Astrocyte (in vitro differentiated cells and primary cell): ENCODE data around the gene KCNH4. TPM values are rescaled to one million over a fixed set of nuclear protein-coding genes. Genes with fewer than 3 reads are reported as not detected.

ENCODE experiments used
- DNase-seq: peaks from one replicate; pipeline ENCODE4 v3.0.0-alpha.2; 2010; ENCODE audit warnings: low read depth
- FAIRE-seq: peaks from 2 replicates; lab custom pipeline; 2011; peaks lifted over from hg19 to GRCh38; lab: Jason Lieb, UNC
- H2AFZ ChIP-seq: 2 replicates; pipeline ENCODE4 v1.6.0; 2012; ENCODE audit warnings: low read depth, low read length, inconsistent platforms
- H3K27ac ChIP-seq: 2 replicates; pipeline ENCODE4 v1.5.1; 2011; ENCODE audit warnings: low read depth, low read length, inconsistent platforms
- H3K27me3 ChIP-seq: 2 replicates; pipeline ENCODE4 v1.6.0; 2011; ENCODE audit warnings: low read length, inconsistent platforms; ENCODE audit not compliant: insufficient read depth
- H3K36me3 ChIP-seq: 2 replicates; pipeline ENCODE4 v1.5.1; 2011; ENCODE audit warnings: low read length, inconsistent platforms; ENCODE audit not compliant: insufficient read depth
- H3K4me1 ChIP-seq: 2 replicates; pipeline ENCODE4 v1.5.1; 2011; ENCODE audit warnings: low read length, inconsistent platforms; ENCODE audit not compliant: insufficient read depth
- H3K4me2 ChIP-seq: 2 replicates; pipeline ENCODE4 v1.6.0; 2012; ENCODE audit warnings: low read length, inconsistent platforms
- H3K4me3 ChIP-seq: 2 replicates; pipeline ENCODE4 v1.5.1; 2011; ENCODE audit warnings: low read depth, mild to moderate bottlenecking, low read length, inconsistent platforms; ENCODE audit not compliant: insufficient read depth
- H3K79me2 ChIP-seq: 2 replicates; pipeline ENCODE4 v1.6.0; 2012; ENCODE audit warnings: mild to moderate bottlenecking, low read length, inconsistent platforms; ENCODE audit not compliant: insufficient read depth
- H3K9ac ChIP-seq: 2 replicates; pipeline ENCODE4 v1.6.0; 2012; ENCODE audit warnings: mild to moderate bottlenecking, low read length, inconsistent platforms
- H3K9me3 ChIP-seq: 2 replicates; pipeline ENCODE4 v1.5.1; 2012; ENCODE audit warnings: low read depth, mild to moderate bottlenecking, low read length, inconsistent platforms; ENCODE audit not compliant: insufficient read depth
- H4K20me1 ChIP-seq: 2 replicates; pipeline ENCODE4 v1.6.0; 2012; ENCODE audit warnings: low read length, inconsistent platforms; ENCODE audit not compliant: insufficient read depth
- H3K27ac Mint-ChIP-seq: one replicate; pipeline ENCODE4 v1.8.0; 2021; ENCODE audit warnings: mild to moderate bottlenecking, mixed read lengths; ENCODE audit not compliant: unreplicated experiment
- H3K27me3 Mint-ChIP-seq: one replicate; pipeline ENCODE4 v1.8.0; 2021; ENCODE audit warnings: low read depth, mixed read lengths; ENCODE audit not compliant: unreplicated experiment
- H3K36me3 Mint-ChIP-seq: one replicate; pipeline ENCODE4 v1.8.0; 2021; ENCODE audit warnings: low read depth, mixed read lengths; ENCODE audit not compliant: unreplicated experiment
- H3K4me1 Mint-ChIP-seq: one replicate; pipeline ENCODE4 v1.8.0; 2021; ENCODE audit warnings: low read depth, mixed read lengths; ENCODE audit not compliant: unreplicated experiment
- H3K4me3 Mint-ChIP-seq: one replicate; pipeline ENCODE4 v1.8.0; 2021; ENCODE audit warnings: mild to moderate bottlenecking, moderate library complexity, mixed read lengths; ENCODE audit not compliant: unreplicated experiment
- H3K9me3 Mint-ChIP-seq: one replicate; pipeline ENCODE4 v1.8.0; 2021; ENCODE audit warnings: mild to moderate bottlenecking, mixed read lengths; ENCODE audit not compliant: unreplicated experiment
- EZH2 ChIP-seq: IDR thresholded peaks from 2 replicates; pipeline ENCODE4 v1.6.1; 2012; ENCODE audit warnings: mild to moderate bottlenecking, low read length, inconsistent platforms; ENCODE audit not compliant: insufficient read depth
- total RNA-seq: library from RNA; stranded (reverse); gene quantifications from 2 replicates; pipeline ENCODE4 v1.2.1, GENCODE V29; 2021
- TF ChIP-seq, protein P1 (sequence below): IDR thresholded peaks from 2 replicates; pipeline ENCODE4 v1.5.1; 2011; ENCODE audit warnings: low read depth, mild to moderate bottlenecking, inconsistent platforms, low read length, moderate library complexity; ENCODE audit not compliant: insufficient read depth

The KCNH4 gene
- total RNA-seq, 1 donor from 2014 or later = not detected

- no peak overlapping the region for H2AFZ ChIP-seq
- no peaks in the 10 kb centered on the region for H3K9me3 ChIP-seq
- peak overlapping the region; percentile 23 for H3K9ac ChIP-seq
- no peaks in the 10 kb centered on the region for H3K27me3 Mint-ChIP-seq
- H3K4me3 ChIP-seq = no peak overlapping the region
- no peak overlapping the region for H3K4me3 Mint-ChIP-seq
- H3K4me1 Mint-ChIP-seq = no peaks in the 10 kb centered on the region
- H4K20me1 ChIP-seq = peaks cover 15% of the 10 kb centered on the region
- H3K36me3 ChIP-seq = peaks cover 18% of the 10 kb centered on the region
- DNase-seq (no peak), FAIRE-seq (no peak)
- no peak for TF ChIP-seq EZH2
- TF ChIP-seq, protein P1, sequence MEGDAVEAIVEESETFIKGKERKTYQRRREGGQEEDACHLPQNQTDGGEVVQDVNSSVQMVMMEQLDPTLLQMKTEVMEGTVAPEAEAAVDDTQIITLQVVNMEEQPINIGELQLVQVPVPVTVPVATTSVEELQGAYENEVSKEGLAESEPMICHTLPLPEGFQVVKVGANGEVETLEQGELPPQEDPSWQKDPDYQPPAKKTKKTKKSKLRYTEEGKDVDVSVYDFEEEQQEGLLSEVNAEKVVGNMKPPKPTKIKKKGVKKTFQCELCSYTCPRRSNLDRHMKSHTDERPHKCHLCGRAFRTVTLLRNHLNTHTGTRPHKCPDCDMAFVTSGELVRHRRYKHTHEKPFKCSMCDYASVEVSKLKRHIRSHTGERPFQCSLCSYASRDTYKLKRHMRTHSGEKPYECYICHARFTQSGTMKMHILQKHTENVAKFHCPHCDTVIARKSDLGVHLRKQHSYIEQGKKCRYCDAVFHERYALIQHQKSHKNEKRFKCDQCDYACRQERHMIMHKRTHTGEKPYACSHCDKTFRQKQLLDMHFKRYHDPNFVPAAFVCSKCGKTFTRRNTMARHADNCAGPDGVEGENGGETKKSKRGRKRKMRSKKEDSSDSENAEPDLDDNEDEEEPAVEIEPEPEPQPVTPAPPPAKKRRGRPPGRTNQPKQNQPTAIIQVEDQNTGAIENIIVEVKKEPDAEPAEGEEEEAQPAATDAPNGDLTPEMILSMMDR = no peak
- no peak overlapping the region for H3K4me2 ChIP-seq
- no peak overlapping the region for H3K27ac Mint-ChIP-seq
- H3K27ac ChIP-seq = no peak overlapping the region
- H3K27me3 ChIP-seq = no peaks in the 10 kb centered on the region
- H3K9me3 Mint-ChIP-seq = no peaks in the 10 kb centered on the region
- peaks cover 17% of the 10 kb centered on the region for H3K36me3 Mint-ChIP-seq
- H3K79me2 ChIP-seq = no peaks in the 10 kb centered on the region
- H3K4me1 ChIP-seq = no peaks in the 10 kb centered on the region
Observed at GRCh38 chr17:42203354-42203753, 22.4 kb upstream of the KCNH4 start.

DNA sequence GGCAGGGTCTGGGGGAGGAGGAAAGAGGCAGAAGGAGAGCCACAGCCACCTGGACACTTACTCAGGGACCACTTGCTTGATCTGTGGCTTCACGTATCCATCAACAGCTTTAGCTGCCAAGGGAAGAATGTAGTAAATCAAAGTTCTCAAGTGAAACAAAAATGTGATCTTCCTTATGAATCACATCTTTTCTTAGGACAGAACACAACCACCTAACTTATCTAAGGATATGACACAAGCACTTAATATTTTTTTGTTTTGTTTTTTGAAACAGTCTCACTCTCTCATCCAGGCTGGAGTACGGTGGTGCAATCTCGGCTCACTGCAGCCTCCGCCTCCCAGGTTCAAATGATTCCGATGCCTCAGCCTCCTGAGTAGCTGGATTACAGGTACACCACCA, 21.8 kb upstream of the KCNH4 start:
- TF ChIP-seq, protein P1 = no peak
- no peak for TF ChIP-seq EZH2
- H3K4me3 Mint-ChIP-seq = no peak overlapping the region
- no peak for DNase-seq
- Histone ChIP-seq H3K27ac (no peak overlapping the region), H3K9ac (peak overlapping the region; percentile 23), H3K4me3 (no peak overlapping the region), H2AFZ (no peak overlapping the region), H3K4me1 (no peaks in the 10 kb centered on the region), H3K9me3 (no peaks in the 10 kb centered on the region), H3K4me2 (no peak overlapping the region), H4K20me1 (peaks cover 15% of the 10 kb centered on the region), H3K36me3 (peaks cover 18% of the 10 kb centered on the region), H3K27me3 (no peaks in the 10 kb centered on the region), H3K79me2 (no peaks in the 10 kb centered on the region)
- FAIRE-seq = no peak
- H3K4me1 Mint-ChIP-seq = no peaks in the 10 kb centered on the region
- H3K9me3 Mint-ChIP-seq = no peaks in the 10 kb centered on the region
- H3K27me3 Mint-ChIP-seq = no peaks in the 10 kb centered on the region
- no peak overlapping the region for H3K27ac Mint-ChIP-seq
- peaks cover 17% of the 10 kb centered on the region for H3K36me3 Mint-ChIP-seq

- H3K36me3 ChIP-seq = peaks cover 16% of the 10 kb centered on the region
- H3K27me3 ChIP-seq = no peaks in the 10 kb centered on the region
- no peak overlapping the region for H3K27ac ChIP-seq
- no peaks in the 10 kb centered on the region for H3K9me3 Mint-ChIP-seq
- no peak overlapping the region for H3K9ac ChIP-seq
- peaks cover 15% of the 10 kb centered on the region for H4K20me1 ChIP-seq
- H3K4me3 ChIP-seq = no peak overlapping the region
- no peak overlapping the region for H3K27ac Mint-ChIP-seq
- no peak for FAIRE-seq
- peaks cover 17% of the 10 kb centered on the region for H3K36me3 Mint-ChIP-seq
- no peaks in the 10 kb centered on the region for H3K4me1 ChIP-seq
- H3K27me3 Mint-ChIP-seq = no peaks in the 10 kb centered on the region
- no peaks in the 10 kb centered on the region for H3K79me2 ChIP-seq
- no peak for TF ChIP-seq EZH2
- TF ChIP-seq, protein P1 = no peak
- H2AFZ ChIP-seq = no peak overlapping the region
- H3K4me3 Mint-ChIP-seq = no peak overlapping the region
- H3K4me2 ChIP-seq = no peak overlapping the region
- H3K9me3 ChIP-seq = no peaks in the 10 kb centered on the region
- no peaks in the 10 kb centered on the region for H3K4me1 Mint-ChIP-seq
- DNase-seq = no peak
Observed at GRCh38 chr17:42202159-42202558, 21.2 kb upstream of the KCNH4 start.
